ENCODE data around the gene EIF6. TPM values are rescaled to one million over a fixed set of nuclear protein-coding genes. Genes with fewer than 3 reads are reported as not detected.
"Not testable (repeated sequence)": the region's sequence is repeated elsewhere in the genome, so short reads cannot be mapped to it uniquely, and the experiment has no call there.

Gene EIF6
- total RNA-seq, 1 donor from 2014 or later = 66.9 TPM

- DNase-seq (ENCODE audit: low spot score); intact Hi-C loops (cut with DNase I): not testable (repeated sequence)
Measured at GRCh38 chr20:35315632-35316020, 31.1 kb upstream of the EIF6 start.

GRCh38 chr20:35314816-35315631 lies 30.5 kb upstream of the EIF6 start:
- no peak for ATAC-seq
- intact Hi-C loops (cut with DNase I) = no loop called here

More at GRCh38 chr20:35315632-35316020, 31.1 kb upstream of the EIF6 start:
- not testable (repeated sequence) for ATAC-seq

GRCh38 chr20:35312318-35312717 lies 27.7 kb upstream of the EIF6 start:
- intact Hi-C loops (cut with DNase I) = no loop called here
- ATAC-seq (no peak), DNase-seq (ENCODE audit: low spot score) (no peak)

More at GRCh38 chr20:35314816-35315631, 30.5 kb upstream of the EIF6 start:
- no peak for DNase-seq (ENCODE audit: low spot score)

- intact Hi-C loops (cut with DNase I) = no loop called here
- no peak for ATAC-seq
- DNase-seq (ENCODE audit: low spot score) = no peak
Measured at GRCh38 chr20:35311822-35312221, 27.2 kb upstream of the EIF6 start.

- no peak for ATAC-seq
- no peak for DNase-seq (ENCODE audit: low spot score)
- intact Hi-C loops (cut with DNase I) = no loop called here
Measured at GRCh38 chr20:35311409-35311808, 26.8 kb upstream of the EIF6 start.

GRCh38 chr20:35307666-35308653 lies 23.4 kb upstream of the EIF6 start:
- intact Hi-C loops (cut with DNase I) = loop anchor here (5.0 kb wide), 1 partner anchor 134 kb away; no protein-coding TSS in a partner anchor
- DNase-seq (ENCODE audit: low spot score) = no peak
- ATAC-seq = peak; percentile 51

- ATAC-seq = peak; percentile 65
- intact Hi-C loops (cut with DNase I) = loop anchor here (5.0 kb wide), 1 partner anchor 135 kb away; no protein-coding TSS in a partner anchor
Measured at GRCh38 chr20:35306931-35307517, 22.5 kb upstream of the EIF6 start.

GRCh38 chr20:35305682-35306556 lies 21.3 kb upstream of the EIF6 start:
- ATAC-seq (peak; percentile 59), DNase-seq (ENCODE audit: low spot score) (no peak)
- intact Hi-C loops (cut with DNase I) = loop anchor here (5.0 kb wide), 1 partner anchor 136 kb away; no protein-coding TSS in a partner anchor

More at GRCh38 chr20:35306931-35307517, 22.5 kb upstream of the EIF6 start:
- DNase-seq (ENCODE audit: low spot score) = no peak

- intact Hi-C loops (cut with DNase I) = loop anchor here (5.0 kb wide), 1 partner anchor 137 kb away; no protein-coding TSS in a partner anchor
- ATAC-seq (no peak), DNase-seq (ENCODE audit: low spot score) (no peak)
Measured at GRCh38 chr20:35304956-35305355, 20.4 kb upstream of the EIF6 start.

GRCh38 chr20:35303735-35304491 lies 19.3 kb upstream of the EIF6 start:
- intact Hi-C loops (cut with DNase I) = no loop called here
- ATAC-seq (peak; percentile 75), DNase-seq (ENCODE audit: low spot score) (peak; percentile 84)

GRCh38 chr20:35303382-35303734 lies 18.8 kb upstream of the EIF6 start:
- intact Hi-C loops (cut with DNase I) = no loop called here
- DNase-seq (ENCODE audit: low spot score) (no peak), ATAC-seq (no peak)

- intact Hi-C loops (cut with DNase I) = no loop called here
- no peak for ATAC-seq
- DNase-seq (ENCODE audit: low spot score) = no peak
Measured at GRCh38 chr20:35302421-35303335, 18.1 kb upstream of the EIF6 start.

GRCh38 chr20:35301426-35301825 lies 16.9 kb upstream of the EIF6 start:
- intact Hi-C loops (cut with DNase I) = no loop called here
- ATAC-seq (no peak), DNase-seq (ENCODE audit: low spot score) (no peak)

GRCh38 chr20:35300469-35301262 lies 16.1 kb upstream of the EIF6 start:
- ATAC-seq (no peak), DNase-seq (ENCODE audit: low spot score) (no peak)
- intact Hi-C loops (cut with DNase I) = no loop called here

- intact Hi-C loops (cut with DNase I) = no loop called here
- ATAC-seq (no peak), DNase-seq (ENCODE audit: low spot score) (no peak)
Measured at GRCh38 chr20:35299780-35300179, 15.2 kb upstream of the EIF6 start.

- DNase-seq (ENCODE audit: low spot score) (no peak), ATAC-seq (no peak)
- intact Hi-C loops (cut with DNase I) = no loop called here
Measured at GRCh38 chr20:35298264-35298663, 13.7 kb upstream of the EIF6 start.

All from sciatic nerve (tissue), 2 donors.